Stimulated activated CD4-positive, alpha-beta T cell treated with anti-CD3 and anti-CD28 coated beads, Interleukin-1b, Interleukin-23, amount 100 ng/mL, for 24 hours (primary cell): ENCODE data around the gene ABCB9.
A peak's percentile ranks its signal among the peaks of the same experiment; 100 is the strongest.

ENCODE experiments used
- DNase-seq, 4 experiments: peaks; one replicate each; pipeline ENCODE4 v3.0.0-alpha.2; 2020; ENCODE audit warnings: low read depth in 4 of 4, low spot score in 1 of 4

The ABCB9 gene

GRCh38 chr12:122981587-122982476, 15.6 kb upstream of the ABCB9 start:
- no peak for DNase-seq

GRCh38 chr12:122981036-122981471, 14.8 kb upstream of the ABCB9 start:
- no peak for DNase-seq

DNA sequence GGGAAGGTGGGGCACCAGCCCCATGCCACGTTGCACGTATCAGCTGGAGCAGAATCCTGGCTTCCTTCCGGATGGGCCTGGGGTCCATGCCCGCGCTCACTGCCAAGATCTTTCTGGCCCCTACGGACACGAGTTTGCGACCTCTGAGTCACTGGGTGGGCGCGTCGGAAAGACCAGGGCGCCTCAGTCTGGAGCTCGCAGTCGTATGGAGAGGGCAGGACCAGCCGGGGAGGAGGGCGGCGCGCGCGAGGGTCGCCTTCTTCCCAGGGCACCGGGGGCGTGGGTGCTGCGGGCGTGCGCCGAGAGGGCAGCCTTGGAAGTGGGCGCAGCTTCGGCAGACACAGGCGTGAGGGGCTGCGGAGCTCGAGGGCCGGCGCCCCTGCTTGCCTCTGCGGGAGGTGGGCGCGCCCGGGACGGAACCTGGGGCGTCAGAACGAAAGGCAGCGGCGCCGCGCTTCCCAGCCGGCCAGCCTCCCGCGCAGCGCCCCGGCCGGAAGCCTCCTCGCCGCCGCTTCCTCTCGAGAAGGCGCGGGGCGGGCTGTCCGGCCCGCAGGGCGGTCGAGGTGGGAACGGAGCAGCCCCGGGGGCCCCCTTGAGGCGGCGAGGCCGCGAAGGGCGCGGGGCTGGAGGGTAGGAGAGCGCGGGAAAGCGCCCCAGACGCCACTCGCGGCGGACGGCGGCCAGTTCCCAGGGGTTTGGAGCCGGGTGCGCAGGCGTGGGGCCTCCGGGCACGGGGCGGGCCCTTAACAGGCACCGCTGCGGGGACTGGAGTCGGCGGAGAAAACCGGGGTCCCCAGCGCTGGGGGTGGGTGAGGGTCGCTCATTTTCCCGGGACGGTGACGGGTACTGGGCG, 14.1 kb upstream of the ABCB9 start, which contains the start of gene ARL6IP4:
Gene ARL6IP4 (plus strand): TSS at position 499 of the 853 bp plus-strand sequence. CDS start 459 bp downstream, outside the sequence.
- peak in 3 of 4 experiments; percentile 43 to 65 (median 56) for DNase-seq

DNA sequence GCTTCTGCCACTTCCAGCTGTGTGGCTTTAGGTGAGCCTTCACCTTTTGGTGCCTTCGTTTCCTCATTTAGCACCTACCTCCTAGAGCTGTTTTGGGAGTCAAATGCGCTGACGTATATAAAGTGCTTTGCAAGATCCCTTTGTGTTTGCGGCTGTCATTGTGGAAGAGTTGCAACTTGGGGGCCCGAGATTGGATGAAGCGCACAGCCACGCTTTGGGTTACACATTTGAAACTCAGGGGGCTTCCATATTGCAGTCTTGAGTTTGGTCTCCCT, 13.6 kb upstream of the ABCB9 start:
- no peak for DNase-seq

DNA sequence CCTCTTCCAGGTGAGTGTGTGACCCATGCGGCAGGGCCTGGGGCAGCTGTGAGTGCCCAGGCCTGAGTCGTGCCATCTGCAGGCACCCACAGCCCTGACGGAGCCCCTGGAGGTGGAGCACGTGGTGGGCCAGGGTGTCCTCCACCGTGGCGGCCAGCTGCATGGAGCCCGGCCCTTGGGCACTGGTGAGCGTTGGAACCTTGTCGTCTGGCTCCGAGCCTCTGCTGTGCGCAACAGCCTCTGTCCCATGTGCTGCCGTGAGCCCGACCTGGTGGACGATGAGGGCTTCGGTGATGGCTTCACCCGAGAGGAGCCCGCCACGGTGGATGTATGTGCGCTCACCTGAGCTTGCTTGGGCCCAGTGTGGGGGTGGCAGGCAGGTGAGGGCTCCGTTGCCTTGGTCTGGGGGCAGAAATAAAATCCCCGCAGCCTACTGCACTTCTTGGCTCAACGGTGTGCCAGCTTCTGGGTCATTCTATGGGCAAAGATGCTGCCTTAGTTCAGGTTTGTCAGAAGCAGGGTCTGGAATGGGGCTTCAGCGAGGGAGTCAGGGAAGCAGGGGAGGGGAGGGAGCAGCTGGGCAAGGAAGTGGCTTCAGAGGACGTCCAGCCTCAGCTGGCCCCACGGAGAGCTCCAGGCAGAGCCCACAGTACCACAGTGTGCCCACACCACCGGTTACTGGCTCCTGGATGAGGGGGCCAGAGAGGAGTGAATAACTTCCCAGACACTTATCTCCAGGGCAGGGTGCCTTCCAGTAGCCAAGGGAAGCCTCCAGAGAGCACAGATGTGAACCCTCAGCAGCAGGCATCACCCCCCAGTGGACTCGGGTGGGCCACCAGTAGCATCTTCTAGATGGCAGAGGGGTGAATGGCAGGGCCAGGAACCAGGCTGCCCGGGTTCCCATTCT, 13.0 kb upstream of the ABCB9 start:
- DNase-seq: no peak

GRCh38 chr12:122978507-122978955, 12.3 kb upstream of the ABCB9 start:
- DNase-seq: no peak

DNA sequence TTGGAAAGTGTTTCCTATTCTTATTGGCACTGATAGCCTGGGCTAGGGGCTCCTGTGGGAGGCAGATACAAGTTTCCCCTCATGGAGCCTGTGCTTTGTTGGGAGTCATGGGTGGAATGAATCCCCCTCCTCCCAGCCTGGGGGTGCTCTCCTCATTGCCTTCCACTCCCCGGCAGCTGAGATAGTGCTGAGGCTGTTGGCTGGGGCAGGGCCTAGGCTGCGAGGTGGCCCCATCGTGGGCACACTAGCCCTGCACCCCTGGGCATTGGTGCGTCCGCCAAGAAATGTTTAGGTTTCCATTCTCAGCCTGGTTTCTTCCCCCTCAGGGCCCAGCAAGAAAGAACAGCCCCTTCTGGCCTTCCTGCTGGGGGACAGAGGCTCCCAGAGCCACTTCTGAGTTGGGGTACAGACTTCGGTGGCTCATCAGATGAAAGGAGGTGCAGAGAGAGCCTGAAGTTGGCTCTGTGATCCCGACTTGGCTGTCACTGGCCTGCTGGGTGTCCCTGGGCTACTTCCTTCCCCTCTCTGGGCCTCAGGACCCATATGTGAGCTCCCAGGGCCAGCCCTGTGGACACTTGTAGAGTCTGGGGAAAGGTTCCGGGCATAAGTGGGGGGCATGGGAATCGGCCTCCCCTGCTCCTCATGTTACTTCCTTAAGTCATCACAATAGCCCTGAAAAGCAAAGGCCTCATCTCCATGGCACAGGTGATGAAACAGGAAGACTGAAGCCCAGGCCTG, 11.6 kb upstream of the ABCB9 start:
- DNase-seq: no peak

DNA sequence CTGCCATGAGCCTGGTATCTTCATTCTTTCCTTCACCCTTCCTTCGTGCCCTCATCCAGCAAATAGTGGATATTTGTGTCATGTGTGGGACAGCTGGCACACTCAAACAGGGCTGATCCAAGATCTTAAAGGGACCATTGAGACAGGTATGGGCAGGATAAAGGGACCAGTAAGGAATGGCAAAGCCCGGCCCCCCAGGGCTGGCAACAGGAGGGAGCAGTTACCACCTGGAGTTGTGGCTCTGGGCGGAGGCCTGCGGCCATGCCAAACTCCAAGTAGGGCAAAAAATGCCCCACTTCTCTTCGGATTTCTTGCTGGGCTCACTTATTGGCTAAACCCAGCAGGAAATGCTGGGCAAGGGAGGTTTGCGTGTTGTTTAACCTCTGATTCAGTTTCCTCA, 10.9 kb upstream of the ABCB9 start:
- no peak for DNase-seq

DNA sequence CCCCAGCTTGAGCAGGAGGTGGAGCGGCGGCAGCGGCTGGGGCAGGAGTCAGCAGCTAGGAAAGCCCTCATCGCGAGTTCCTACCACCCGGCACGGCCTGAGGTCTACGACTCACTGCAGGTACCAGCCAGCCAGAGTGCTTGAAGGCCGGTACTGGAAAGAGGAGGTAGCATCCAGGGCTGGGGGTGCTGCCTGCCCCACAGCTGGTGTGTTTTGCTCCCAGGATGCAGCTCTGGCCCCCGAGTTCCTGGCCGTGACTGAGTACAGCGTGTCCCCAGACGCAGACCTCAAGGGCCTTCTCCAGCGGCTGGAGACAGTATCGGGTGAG, 10.3 kb upstream of the ABCB9 start:
- no peak for DNase-seq

- no peak for DNase-seq
Observed at GRCh38 chr12:122975790-122976647, 9.8 kb upstream of the ABCB9 start.

DNA sequence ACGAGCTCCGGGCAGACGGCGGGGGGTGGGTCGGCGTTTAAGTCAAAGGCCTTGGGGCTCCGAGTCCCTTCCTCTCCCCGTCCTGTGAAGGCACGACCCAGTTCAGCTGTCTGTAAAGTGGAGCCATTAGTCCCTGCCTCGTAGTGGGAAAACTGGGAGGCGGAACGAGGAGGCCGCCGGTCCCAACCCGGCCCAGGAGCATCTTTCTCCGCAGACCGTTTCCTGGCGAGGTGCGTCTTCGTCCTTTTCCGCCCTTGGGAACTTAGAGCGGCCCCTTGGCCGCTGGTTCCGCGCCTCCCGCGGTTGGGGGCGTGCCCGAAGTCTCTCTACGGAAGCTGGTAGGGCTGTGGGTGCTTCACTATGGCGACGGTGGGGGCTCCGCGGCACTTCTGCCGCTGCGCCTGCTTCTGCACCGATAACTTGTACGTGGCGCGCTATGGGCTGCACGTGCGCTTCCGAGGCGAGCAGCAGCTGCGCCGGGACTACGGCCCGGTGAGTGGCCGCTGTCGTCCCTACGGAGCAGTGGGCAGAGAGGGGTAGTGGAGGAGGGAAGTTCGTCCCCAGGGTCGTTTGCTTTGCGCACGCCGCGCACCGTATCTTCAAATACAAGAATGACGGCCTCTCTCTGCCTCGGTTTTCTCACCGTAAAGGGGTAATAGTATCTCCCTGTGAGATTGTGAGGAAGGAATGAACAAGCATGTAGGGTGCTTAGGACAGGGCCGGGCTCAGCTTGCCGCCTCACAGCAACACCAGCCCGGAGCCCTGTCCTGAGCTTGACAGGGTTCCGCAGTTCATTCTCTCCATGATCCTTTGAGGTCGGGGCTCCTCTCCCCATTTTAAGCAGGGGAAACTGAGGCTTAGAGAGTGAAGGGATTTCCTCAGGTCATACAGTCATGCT, 8.9 kb upstream of the ABCB9 start, which contains the start of gene OGFOD2:
Gene OGFOD2 (plus strand): TSS at position 353 of the 898 bp plus-strand sequence. CDS start 8 bp downstream, at position 361.
- DNase-seq: peak; percentile 72 to 90 (median 83)

- peak; percentile 96 to 99 (median 98) for DNase-seq
Observed at GRCh38 chr12:122974274-122974891, 8.1 kb upstream of the ABCB9 start.

DNA sequence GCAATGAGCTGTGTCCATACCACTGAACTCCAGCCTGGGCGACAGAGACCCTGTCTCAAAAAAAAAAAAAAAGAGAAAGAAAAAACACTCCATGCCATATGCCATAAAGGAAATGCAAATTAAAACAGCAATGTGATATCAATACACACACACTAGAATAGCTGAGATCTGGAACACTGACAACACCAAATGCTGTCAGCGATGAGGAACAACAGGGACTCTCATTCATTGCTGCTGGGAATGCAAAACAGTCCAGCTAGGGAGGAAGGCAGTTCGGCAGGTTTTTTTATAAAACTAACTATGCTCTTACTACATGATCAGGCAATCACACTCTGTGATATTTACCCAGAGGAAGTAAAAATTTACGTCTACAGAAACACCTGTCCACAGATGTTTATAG, 3.4 kb upstream of the ABCB9 start:
- DNase-seq: no peak

- no peak for DNase-seq
Observed at GRCh38 chr12:122968104-122968503, 1.8 kb upstream of the ABCB9 start.

- DNase-seq: no peak
Observed at GRCh38 chr12:122966743-122967550, 684 bp upstream of the ABCB9 start.

GRCh38 chr12:122965321-122965751, 927 bp downstream of the ABCB9 start:
- no peak for DNase-seq
